Neural cell (in vitro differentiated cells): ENCODE results near the gene DCPS. TPM values are rescaled to one million over a fixed set of nuclear protein-coding genes. Genes with fewer than 3 reads are reported as not detected.

Experiments
- H2AFZ ChIP-seq: fragments of 200-600, 300-800 bp; sonication (generic), shearing (Covaris generic); 2 replicates; pipeline ENCODE4 v1.6.0; 2014; ENCODE audit warnings: low read depth, mild to moderate bottlenecking, antibody characterized with exemption, low read length, moderate library complexity
- H3F3A ChIP-seq: fragments of 200-600 bp; shearing (Covaris generic); 2 replicates; pipeline ENCODE4 v1.6.1; 2016; ENCODE audit warnings: mild to moderate bottlenecking, moderate library complexity, mixed read lengths, antibody characterized with exemption, low read length; ENCODE audit not compliant: insufficient read depth, poor library complexity, severe bottlenecking
- H3K27ac ChIP-seq: fragments of 200-600, 300-800 bp; sonication (generic), shearing (Covaris generic); 2 replicates; pipeline ENCODE4 v1.5.1; 2014; ENCODE audit warnings: mild to moderate bottlenecking, low read length, moderate library complexity
- H3K27me3 ChIP-seq: fragments of 300-800, 200-600 bp; sonication (generic), shearing (Covaris generic); 2 replicates; pipeline ENCODE4 v1.6.0; 2014; ENCODE audit warnings: mild to moderate bottlenecking, low read depth, low read length, moderate library complexity; ENCODE audit not compliant: insufficient read depth
- H3K36me3 ChIP-seq: fragments of 300-800, 200-600 bp; sonication (generic), shearing (Covaris generic); 2 replicates; pipeline ENCODE4 v1.5.1; 2014; ENCODE audit warnings: mild to moderate bottlenecking, antibody characterized with exemption, low read length, moderate library complexity; ENCODE audit not compliant: insufficient read depth
- H3K4me2 ChIP-seq: fragments of 300-800, 200-600 bp; sonication (generic), shearing (Covaris generic); 2 replicates; pipeline ENCODE4 v1.6.0; 2014; ENCODE audit warnings: mild to moderate bottlenecking, low read length
- H3K4me3 ChIP-seq: fragments of 300-800, 200-600 bp; sonication (generic), shearing (Covaris generic); 2 replicates; pipeline ENCODE4 v1.5.1; 2014; ENCODE audit warnings: mild to moderate bottlenecking, low read length, moderate library complexity
- H3K79me2 ChIP-seq: fragments of 200-600 bp; shearing (Covaris generic); replicated peaks from 2 replicates; pipeline ENCODE4 v1.6.0; 2014; ENCODE audit warnings: mild to moderate bottlenecking, low read length, moderate library complexity; ENCODE audit not compliant: insufficient read depth
- H3K9ac ChIP-seq: fragments of 300-800, 200-600 bp; sonication (generic), shearing (Covaris generic); 2 replicates; pipeline ENCODE4 v1.6.1; 2016; ENCODE audit warnings: mild to moderate bottlenecking, low read length, mixed read lengths
- H3K9me2 ChIP-seq: fragments of 200-600 bp; shearing (Covaris generic); 2 replicates; pipeline ENCODE4 v1.6.1; 2016; ENCODE audit warnings: mild to moderate bottlenecking, low read length, mixed read lengths; ENCODE audit not compliant: insufficient read depth
- H3K9me3 ChIP-seq: fragments of 200-600, 300-800 bp; sonication (generic), shearing (Covaris generic); 2 replicates; pipeline ENCODE4 v1.6.1; 2016; ENCODE audit warnings: mild to moderate bottlenecking, mixed run types, low read length, moderate library complexity, mixed read lengths
- H4K20me1 ChIP-seq: fragments of 200-600 bp; shearing (Covaris generic); 2 replicates; pipeline ENCODE4 v1.6.1; 2016; ENCODE audit warnings: mild to moderate bottlenecking, mixed run types; ENCODE audit not compliant: insufficient read depth
- EP300 ChIP-seq: fragments of 450-650 bp; conservative IDR thresholded peaks from 2 replicates; pipeline ENCODE4 v1.6.1; 2014; ENCODE audit warnings: antibody characterized with exemption, mild to moderate bottlenecking, moderate library complexity; ENCODE audit not compliant: poor library complexity, severe bottlenecking
- EZH2 ChIP-seq: fragments of 200-600, 300-800 bp; shearing (Covaris generic), sonication (generic); IDR thresholded peaks from 2 replicates; pipeline ENCODE4 v1.6.1; 2014; ENCODE audit warnings: antibody characterized with exemption, low read length, borderline replicate concordance, mild to moderate bottlenecking; ENCODE audit not compliant: insufficient read depth, poor library complexity, severe bottlenecking
- MXI1 ChIP-seq: fragments of 450-650 bp; conservative IDR thresholded peaks from 2 replicates; pipeline ENCODE4 v1.6.1; 2014; ENCODE audit warnings: antibody characterized with exemption, mild to moderate bottlenecking; ENCODE audit not compliant: poor library complexity, severe bottlenecking
- POLR2AphosphoS5 ChIP-seq: IDR thresholded peaks from 2 replicates; pipeline ENCODE4 v1.6.1; 2012
- RAD21 ChIP-seq: fragments of 450-650 bp; conservative IDR thresholded peaks from 2 replicates; pipeline ENCODE4 v1.6.1; 2014; ENCODE audit warnings: antibody characterized with exemption, mild to moderate bottlenecking, moderate library complexity
- SMC3 ChIP-seq: fragments of 450-650 bp; conservative IDR thresholded peaks from 2 replicates; pipeline ENCODE4 v1.6.1; 2014; ENCODE audit warnings: antibody characterized with exemption, mild to moderate bottlenecking, moderate library complexity; ENCODE audit not compliant: poor library complexity
- TAF1 ChIP-seq: IDR thresholded peaks from 2 replicates; pipeline ENCODE4 v1.6.1; 2012; ENCODE audit warnings: low read depth
- polyA plus RNA-seq: library from polyadenylated mRNA; depleted of rRNA; stranded (reverse); fragments of >200 nt; gene quantifications from 2 replicates; pipeline ENCODE4 v1.2.3, GENCODE V29; 2014
- TF ChIP-seq, protein P1 (sequence below): fragments of 450-650 bp; IDR thresholded peaks from 2 replicates; pipeline ENCODE4 v1.5.1; 2014; ENCODE audit warnings: antibody characterized with exemption, mild to moderate bottlenecking, moderate library complexity; ENCODE audit not compliant: poor library complexity, severe bottlenecking
- TF ChIP-seq, protein P2 (sequence below): IDR thresholded peaks from 2 replicates; pipeline ENCODE4 v1.6.1; 2012; ENCODE audit warnings: borderline replicate concordance

Gene DCPS
- polyA plus RNA-seq, 1 donor from 2014 or later = 6.4 TPM

- Histone ChIP-seq H3K9me3 (no peaks in the 10 kb centered on the region), H3K27ac (no peak overlapping the region), H3F3A (no peaks in the 10 kb centered on the region), H3K9ac (no peak overlapping the region), H4K20me1 (no peaks in the 10 kb centered on the region), H3K9me2 (no peaks in the 10 kb centered on the region), H3K4me2 (no peak overlapping the region), H3K4me3 (no peak overlapping the region), H2AFZ (no peak overlapping the region), H3K27me3 (no peaks in the 10 kb centered on the region), H3K36me3 (no peaks in the 10 kb centered on the region), H3K79me2 (no peaks in the 10 kb centered on the region)
- TF ChIP-seq EZH2 (no peak), SMC3 (no peak), EP300 (no peak), POLR2AphosphoS5 (no peak)
- TF ChIP-seq, protein P1, sequence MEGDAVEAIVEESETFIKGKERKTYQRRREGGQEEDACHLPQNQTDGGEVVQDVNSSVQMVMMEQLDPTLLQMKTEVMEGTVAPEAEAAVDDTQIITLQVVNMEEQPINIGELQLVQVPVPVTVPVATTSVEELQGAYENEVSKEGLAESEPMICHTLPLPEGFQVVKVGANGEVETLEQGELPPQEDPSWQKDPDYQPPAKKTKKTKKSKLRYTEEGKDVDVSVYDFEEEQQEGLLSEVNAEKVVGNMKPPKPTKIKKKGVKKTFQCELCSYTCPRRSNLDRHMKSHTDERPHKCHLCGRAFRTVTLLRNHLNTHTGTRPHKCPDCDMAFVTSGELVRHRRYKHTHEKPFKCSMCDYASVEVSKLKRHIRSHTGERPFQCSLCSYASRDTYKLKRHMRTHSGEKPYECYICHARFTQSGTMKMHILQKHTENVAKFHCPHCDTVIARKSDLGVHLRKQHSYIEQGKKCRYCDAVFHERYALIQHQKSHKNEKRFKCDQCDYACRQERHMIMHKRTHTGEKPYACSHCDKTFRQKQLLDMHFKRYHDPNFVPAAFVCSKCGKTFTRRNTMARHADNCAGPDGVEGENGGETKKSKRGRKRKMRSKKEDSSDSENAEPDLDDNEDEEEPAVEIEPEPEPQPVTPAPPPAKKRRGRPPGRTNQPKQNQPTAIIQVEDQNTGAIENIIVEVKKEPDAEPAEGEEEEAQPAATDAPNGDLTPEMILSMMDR = no peak
These were observed 31.0 kb downstream of the DCPS start for GRCh38 chr11:126334659-126335462.

DNA sequence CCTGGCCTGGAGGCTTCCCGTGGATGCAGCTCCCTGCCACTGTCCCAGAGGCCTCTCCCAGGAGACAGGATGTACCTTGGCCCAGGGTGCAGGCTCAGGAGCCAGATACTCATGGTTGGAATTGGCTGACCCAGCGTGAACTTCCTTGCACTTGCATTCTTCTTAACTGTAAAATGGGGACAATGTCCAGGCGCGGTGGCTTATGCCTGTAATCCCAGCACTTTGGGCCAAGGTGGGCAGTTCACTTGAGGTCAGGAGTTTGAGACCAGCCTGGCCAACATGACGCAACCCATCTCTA lies 31.6 kb downstream of the DCPS start:
- no peak overlapping the region for H3K4me2 ChIP-seq
- H3K27ac ChIP-seq = no peak overlapping the region
- no peak for TF ChIP-seq EZH2
- TF ChIP-seq, protein P1 = no peak
- no peak for TF ChIP-seq POLR2AphosphoS5
- TF ChIP-seq SMC3 = no peak
- TF ChIP-seq, protein P2, sequence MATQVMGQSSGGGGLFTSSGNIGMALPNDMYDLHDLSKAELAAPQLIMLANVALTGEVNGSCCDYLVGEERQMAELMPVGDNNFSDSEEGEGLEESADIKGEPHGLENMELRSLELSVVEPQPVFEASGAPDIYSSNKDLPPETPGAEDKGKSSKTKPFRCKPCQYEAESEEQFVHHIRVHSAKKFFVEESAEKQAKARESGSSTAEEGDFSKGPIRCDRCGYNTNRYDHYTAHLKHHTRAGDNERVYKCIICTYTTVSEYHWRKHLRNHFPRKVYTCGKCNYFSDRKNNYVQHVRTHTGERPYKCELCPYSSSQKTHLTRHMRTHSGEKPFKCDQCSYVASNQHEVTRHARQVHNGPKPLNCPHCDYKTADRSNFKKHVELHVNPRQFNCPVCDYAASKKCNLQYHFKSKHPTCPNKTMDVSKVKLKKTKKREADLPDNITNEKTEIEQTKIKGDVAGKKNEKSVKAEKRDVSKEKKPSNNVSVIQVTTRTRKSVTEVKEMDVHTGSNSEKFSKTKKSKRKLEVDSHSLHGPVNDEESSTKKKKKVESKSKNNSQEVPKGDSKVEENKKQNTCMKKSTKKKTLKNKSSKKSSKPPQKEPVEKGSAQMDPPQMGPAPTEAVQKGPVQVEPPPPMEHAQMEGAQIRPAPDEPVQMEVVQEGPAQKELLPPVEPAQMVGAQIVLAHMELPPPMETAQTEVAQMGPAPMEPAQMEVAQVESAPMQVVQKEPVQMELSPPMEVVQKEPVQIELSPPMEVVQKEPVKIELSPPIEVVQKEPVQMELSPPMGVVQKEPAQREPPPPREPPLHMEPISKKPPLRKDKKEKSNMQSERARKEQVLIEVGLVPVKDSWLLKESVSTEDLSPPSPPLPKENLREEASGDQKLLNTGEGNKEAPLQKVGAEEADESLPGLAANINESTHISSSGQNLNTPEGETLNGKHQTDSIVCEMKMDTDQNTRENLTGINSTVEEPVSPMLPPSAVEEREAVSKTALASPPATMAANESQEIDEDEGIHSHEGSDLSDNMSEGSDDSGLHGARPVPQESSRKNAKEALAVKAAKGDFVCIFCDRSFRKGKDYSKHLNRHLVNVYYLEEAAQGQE = no peak
- no peak for TF ChIP-seq RAD21
- no peak for TF ChIP-seq TAF1
- no peak for TF ChIP-seq MXI1
- TF ChIP-seq EP300 = no peak

More for the DNA sequence above, 31.6 kb downstream of the DCPS start:
- Histone ChIP-seq H3K4me3 (no peak overlapping the region), H4K20me1 (no peaks in the 10 kb centered on the region), H3K27me3 (no peaks in the 10 kb centered on the region), H3K36me3 (no peaks in the 10 kb centered on the region), H2AFZ (no peak overlapping the region), H3K79me2 (no peaks in the 10 kb centered on the region), H3K9me3 (no peaks in the 10 kb centered on the region), H3F3A (no peaks in the 10 kb centered on the region), H3K9ac (no peak overlapping the region), H3K9me2 (no peaks in the 10 kb centered on the region)
